ENCODE measurements around the gene TRPM3.

TRPM3 gene

DNA sequence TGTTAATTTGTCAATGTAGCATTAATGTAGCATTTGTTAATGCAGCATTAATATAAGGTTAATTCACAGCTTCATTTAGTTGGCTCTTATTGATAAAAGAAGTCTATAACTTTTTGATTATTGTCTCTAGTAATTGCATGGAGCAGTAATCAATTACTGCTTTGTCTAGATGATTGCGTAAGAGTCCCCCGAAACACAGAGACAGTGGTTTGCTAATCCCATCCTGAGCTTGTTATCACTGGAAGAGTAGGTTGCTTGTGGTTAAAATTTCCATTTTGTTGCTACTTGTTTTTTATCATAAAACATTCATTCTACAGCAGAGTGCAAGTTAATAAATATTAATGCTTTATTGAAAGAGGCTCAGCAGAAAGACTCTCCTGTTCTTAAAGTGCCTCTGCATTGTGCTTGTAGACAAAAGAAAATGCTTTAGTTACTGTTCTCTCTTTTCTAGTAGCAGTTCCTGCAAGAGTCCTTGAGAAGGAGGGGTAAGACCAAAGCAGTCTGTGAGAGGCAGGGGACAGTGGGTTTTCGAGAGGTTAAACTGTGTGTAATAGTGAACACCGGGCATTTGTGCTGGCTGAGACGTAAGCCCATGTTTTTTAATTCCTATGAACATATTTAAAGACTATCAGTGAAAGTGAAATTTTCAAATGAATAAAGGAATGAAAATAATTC lies 291.7 kb downstream of the TRPM3 start:
- DNase-seq (ENCODE audit: low read depth, low spot score): no peak

DNA sequence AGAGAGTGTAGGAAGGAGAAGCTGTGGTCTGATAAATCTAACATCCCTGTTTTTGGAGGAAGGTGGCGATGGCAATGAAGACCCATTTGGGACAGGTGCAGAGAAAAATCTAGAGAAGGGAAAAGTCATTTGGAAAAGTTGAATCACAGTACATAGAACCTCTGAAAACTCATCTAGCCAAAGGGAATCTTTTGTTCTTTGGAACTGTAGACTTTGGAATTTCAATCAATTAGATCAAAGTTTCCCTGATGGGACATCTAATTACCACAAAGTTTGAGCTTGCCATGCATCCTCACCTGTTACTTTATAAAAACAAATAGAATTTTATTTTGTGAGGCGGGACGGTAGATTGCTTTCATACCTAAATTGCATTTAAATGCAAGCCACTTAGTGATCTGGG lies 294.9 kb downstream of the TRPM3 start:
- DNase-seq (ENCODE audit: low read depth, low spot score): no peak

DNA sequence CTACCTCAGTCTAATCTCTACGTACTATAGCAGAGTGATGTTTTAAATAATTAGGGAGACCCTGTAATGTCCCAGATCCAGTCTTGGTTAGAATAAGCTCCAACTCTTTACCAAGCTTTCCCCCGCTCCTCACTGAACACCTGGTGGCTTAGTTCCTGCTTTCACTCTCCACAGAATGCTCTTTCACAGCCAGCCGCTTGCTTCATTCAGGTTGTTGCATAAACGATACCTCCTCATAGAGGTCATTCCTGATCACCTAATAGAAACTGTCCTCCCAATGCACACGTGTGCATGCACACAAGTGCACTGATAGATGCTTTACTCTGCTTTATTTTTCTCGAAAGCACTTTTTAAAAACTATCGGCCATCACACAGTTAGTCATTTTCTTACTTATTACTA lies 298.1 kb downstream of the TRPM3 start:
- no peak for DNase-seq (ENCODE audit: low read depth, low spot score)

DNA sequence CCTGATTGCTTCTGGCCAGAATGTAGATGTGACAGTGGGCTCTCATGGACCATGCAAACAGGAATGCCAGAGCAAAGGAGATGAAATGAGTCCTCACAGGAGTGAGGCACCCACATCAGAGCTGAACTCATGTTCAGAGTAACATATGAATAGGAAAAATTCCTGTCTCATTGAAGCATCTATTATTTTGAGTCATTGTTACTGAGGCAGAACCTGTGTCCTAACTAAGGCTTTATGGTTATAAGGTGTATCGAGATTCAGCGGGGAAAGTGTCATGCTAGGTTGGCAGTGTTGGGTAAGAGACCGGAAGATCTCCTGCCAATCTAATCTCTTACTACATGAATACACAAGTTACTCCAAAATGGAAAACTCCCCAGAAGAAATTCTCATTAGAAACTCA lies 304.1 kb downstream of the TRPM3 start:
- DNase-seq (ENCODE audit: low read depth, low spot score): no peak

GRCh38 chr9:70816891-70817290 lies 304.5 kb downstream of the TRPM3 start:
- no peak for DNase-seq (ENCODE audit: low read depth, low spot score)

- DNase-seq (ENCODE audit: low read depth, low spot score): no peak
Observed at GRCh38 chr9:70816316-70816715, 305.1 kb downstream of the TRPM3 start.

- no peak for DNase-seq (ENCODE audit: low read depth, low spot score)
Observed at GRCh38 chr9:70814597-70814996, 306.8 kb downstream of the TRPM3 start.

- no peak for DNase-seq (ENCODE audit: low read depth, low spot score)
Observed at GRCh38 chr9:70813141-70813540, 308.3 kb downstream of the TRPM3 start.

GRCh38 chr9:70811638-70812037 lies 309.8 kb downstream of the TRPM3 start:
- no peak for DNase-seq (ENCODE audit: low read depth, low spot score)

DNA sequence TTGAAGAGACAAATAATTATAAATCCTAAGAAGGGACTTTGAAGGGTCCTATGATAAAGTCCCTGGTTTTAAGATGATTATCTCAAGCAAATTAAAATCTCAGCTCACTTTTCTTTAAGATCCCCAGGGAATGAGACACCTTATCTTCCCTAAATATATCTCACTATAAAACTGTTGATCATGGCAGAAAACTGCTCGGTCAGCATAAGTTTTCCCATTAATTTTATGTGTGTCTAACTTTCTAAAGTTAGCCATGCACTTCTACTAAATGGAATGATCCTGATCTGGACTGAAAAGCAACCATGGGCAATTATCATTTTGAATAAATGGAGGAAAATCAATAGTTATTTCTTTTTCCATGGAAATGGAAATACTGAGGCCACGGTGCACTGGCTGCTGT lies 314.5 kb downstream of the TRPM3 start:
- no peak for DNase-seq (ENCODE audit: low read depth, low spot score)

GRCh38 chr9:70805949-70806348 lies 315.5 kb downstream of the TRPM3 start:
- DNase-seq (ENCODE audit: low read depth, low spot score): no peak

- no peak for DNase-seq (ENCODE audit: low read depth, low spot score)
Observed at GRCh38 chr9:70802758-70803436, 318.5 kb downstream of the TRPM3 start.

GRCh38 chr9:70802206-70802605 lies 319.2 kb downstream of the TRPM3 start:
- DNase-seq (ENCODE audit: low read depth, low spot score): no peak

GRCh38 chr9:70801181-70801829 lies 320.1 kb downstream of the TRPM3 start:
- DNase-seq (ENCODE audit: low read depth, low spot score): no peak

DNA sequence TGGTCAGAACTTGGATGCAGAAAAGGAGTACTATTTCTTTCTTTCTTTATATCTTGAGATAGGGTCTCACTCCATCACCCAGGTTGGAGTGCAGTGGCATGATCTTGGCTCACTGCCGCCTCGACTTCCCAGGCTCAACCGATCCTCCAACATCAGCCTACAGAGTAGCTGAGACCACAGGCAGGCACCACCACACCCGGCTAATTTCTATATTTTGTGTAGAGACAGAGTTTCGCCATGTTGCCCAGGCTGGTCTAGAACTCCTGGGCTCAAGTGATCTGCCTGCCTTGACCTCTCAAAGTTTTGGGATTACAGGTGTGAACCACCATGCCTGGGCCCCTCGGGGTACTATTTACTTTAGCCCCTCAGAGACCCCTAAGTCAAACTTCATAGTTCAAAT lies 323.4 kb downstream of the TRPM3 start:
- DNase-seq (ENCODE audit: low read depth, low spot score): no peak

DNA sequence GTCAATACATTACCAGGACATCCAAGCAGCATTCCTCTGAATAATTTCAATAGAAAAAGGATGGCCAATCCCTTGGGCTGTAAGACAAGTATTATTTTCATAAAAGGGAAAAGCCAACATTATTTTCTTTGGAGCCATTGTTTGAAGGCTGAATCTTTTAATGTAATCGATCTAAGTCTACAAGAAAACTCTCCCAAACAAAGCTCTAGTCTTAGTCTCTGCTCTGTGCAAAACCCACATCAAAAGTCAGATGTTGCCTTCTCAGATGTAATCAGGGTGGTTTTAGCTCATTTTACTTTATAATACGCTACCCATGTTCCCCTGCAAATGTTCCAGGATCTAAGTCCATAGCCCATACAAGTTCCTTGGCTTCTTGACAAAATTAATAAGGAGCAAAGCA lies 325.6 kb downstream of the TRPM3 start:
- no peak for DNase-seq (ENCODE audit: low read depth, low spot score)

GRCh38 chr9:70792796-70793195 lies 328.6 kb downstream of the TRPM3 start:
- no peak for DNase-seq (ENCODE audit: low read depth, low spot score)

- no peak for DNase-seq (ENCODE audit: low read depth, low spot score)
Observed at GRCh38 chr9:70791936-70792335, 329.5 kb downstream of the TRPM3 start.

GRCh38 chr9:70789086-70789485 lies 332.3 kb downstream of the TRPM3 start:
- no peak for DNase-seq (ENCODE audit: low read depth, low spot score)

GRCh38 chr9:70784456-70784855 lies 337.0 kb downstream of the TRPM3 start:
- DNase-seq (ENCODE audit: low read depth, low spot score): no peak

- DNase-seq (ENCODE audit: low read depth, low spot score): no peak
Observed at GRCh38 chr9:70778568-70778967, 342.9 kb downstream of the TRPM3 start.

DNA sequence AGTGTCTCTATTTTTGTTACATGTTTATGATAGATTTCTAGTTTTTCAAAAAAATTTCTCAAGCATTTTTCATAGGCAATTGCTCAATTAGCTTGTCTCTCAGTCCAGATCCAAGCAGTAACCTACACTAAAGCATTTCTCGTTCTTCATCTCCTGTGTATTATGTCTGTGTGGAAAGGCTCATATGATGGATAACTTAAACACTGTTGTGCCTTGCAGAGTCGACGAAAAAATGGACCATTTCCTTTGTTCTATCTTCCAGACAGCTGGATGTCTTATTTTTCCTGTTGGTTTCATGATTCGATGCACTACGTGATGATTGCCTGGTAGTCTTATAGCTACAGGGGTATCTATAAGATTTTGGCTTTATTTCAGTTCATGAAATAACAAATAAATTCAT lies 347.8 kb downstream of the TRPM3 start:
- DNase-seq (ENCODE audit: low read depth, low spot score): no peak

DNA sequence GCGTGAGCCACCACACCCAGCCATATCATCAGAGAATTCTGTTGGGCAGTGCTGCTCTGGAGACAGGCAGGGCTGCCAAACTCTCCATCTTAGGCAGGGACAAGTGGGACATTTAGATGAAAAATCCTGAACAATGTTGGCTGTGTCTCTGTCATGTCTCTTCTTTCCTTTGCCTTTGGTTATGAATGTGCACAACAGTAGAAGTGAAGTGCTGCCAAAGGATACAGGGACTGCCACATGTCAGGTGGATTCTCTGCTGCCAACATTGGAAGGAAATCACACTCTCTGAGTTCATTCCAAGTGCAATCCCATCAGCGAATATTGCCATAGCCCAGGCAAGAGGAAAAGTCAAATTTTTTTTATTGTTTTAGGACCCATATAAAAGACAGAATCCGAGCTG lies 348.8 kb downstream of the TRPM3 start:
- no peak for DNase-seq (ENCODE audit: low read depth, low spot score)
